ENCODE results near the gene AMHR2. TPM values are rescaled to one million over a fixed set of nuclear protein-coding genes. Genes with fewer than 3 reads are reported as not detected.

AMHR2 gene
- total RNA-seq, 4 donors from 2014 or later: 1.3 TPM; not detected in 3

DNA sequence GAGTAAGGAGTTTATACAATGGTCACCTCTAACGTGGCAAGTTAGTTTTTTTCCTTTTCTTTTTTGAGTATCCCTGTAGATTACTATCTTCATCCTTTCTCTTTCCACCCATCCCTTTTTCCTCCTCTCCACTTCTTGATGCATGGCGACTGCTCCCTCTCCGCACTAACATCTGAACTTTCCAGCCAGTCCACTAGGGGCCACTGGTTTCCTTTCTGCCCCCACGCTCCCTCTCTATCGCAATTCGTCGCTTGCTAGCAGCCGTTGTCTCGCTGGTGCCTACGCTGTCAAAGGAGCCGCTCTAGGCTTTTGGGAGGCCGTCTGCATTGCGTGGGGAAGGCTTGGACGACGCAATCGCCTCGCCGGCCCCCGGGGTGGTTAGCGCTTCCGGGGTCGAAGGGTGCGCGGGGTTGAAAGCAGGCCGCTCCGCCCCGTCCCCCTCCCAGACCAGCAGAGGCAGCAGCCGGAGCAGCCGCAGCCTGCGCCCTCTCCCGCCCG, 28.1 kb downstream of the AMHR2 start, which contains the start of gene PCBP2:
Gene PCBP2, plus strand, starts transcription at position 442 of the 498 bp plus-strand sequence. CDS start 2,699 bp downstream, outside the sequence.
- ATAC-seq (ENCODE audit: low FRiP score) (peak; percentile 97), DNase-seq (ENCODE audit: low spot score) (peak; percentile 71)
- TF ChIP-seq CTCF (IDR thresholded peaks at IDR 0.05): peak in 2 of 3 donors; percentile 50 to 83

- no peak for TF ChIP-seq CTCF (IDR thresholded peaks at IDR 0.05)
- peak; percentile 69 for DNase-seq (ENCODE audit: low spot score)
- ATAC-seq (ENCODE audit: low FRiP score): peak; percentile 82
Observed at GRCh38 chr12:53452159-53453077, 28.8 kb downstream of the AMHR2 start.

GRCh38 chr12:53453953-53454640, 30.4 kb downstream of the AMHR2 start:
- DNase-seq (ENCODE audit: low spot score) (no peak), ATAC-seq (ENCODE audit: low FRiP score) (no peak)
- no peak for TF ChIP-seq CTCF (IDR thresholded peaks at IDR 0.05)

- DNase-seq (ENCODE audit: low spot score) (no peak), ATAC-seq (ENCODE audit: low FRiP score) (no peak)
- TF ChIP-seq CTCF (IDR thresholded peaks at IDR 0.05): no peak
Observed at GRCh38 chr12:53454707-53455106, 31.1 kb downstream of the AMHR2 start.

GRCh38 chr12:53456654-53457366, 33.2 kb downstream of the AMHR2 start:
- no peak for TF ChIP-seq CTCF (IDR thresholded peaks at IDR 0.05)
- DNase-seq (ENCODE audit: low spot score) (no peak), ATAC-seq (ENCODE audit: low FRiP score) (no peak)

DNA sequence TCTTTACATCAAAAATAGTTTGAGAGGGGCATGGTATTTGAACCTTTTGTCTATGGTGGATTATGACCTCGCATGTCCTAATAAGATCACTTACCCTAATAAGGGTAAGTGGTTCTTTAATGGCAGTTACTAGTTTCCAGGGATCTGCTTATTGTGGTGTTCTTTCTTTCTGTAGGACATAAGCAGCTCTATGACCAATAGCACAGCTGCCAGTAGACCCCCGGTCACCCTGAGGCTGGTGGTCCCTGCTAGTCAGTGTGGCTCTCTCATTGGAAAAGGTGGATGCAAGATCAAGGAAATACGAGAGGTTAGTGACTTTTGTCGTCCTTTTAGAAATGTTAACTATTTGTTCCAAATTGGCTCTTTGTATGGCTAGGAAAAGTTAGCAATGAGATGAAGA, 35.4 kb downstream of the AMHR2 start:
- TF ChIP-seq CTCF (IDR thresholded peaks at IDR 0.05): no peak
- ATAC-seq (ENCODE audit: low FRiP score): no peak
- no peak for DNase-seq (ENCODE audit: low spot score)

Measured in omental fat pad (tissue), 4 donors.